Tibial nerve (tissue), 4 donors: Measurements from ENCODE around the gene SLC44A3. TPM values are rescaled to one million over a fixed set of nuclear protein-coding genes. Genes with fewer than 3 reads are reported as not detected.

Source experiments
- DNase-seq, 2 donors: peaks; one replicate each; pipeline ENCODE4 v3.0.0-alpha.2; 2019; ENCODE audit warnings: low spot score in 2 of 2
- H3K27ac ChIP-seq, 4 donors: fragments of 200-600 bp; sonication (generic) in 3 of 4; one replicate each; pipeline ENCODE4 v1.5.1; 2017 to 2019; ENCODE audit warnings: mild to moderate bottlenecking in 1 of 4
- H3K27me3 ChIP-seq, 2 donors: fragments of 200-600 bp; sonication (generic) in 1 of 2; one replicate each; pipeline versions ENCODE4 v1.5.1 to v1.6.0; 2017 to 2019
- H3K36me3 ChIP-seq, 3 donors: fragments of 200-600 bp; sonication (generic); one replicate each; pipeline ENCODE4 v1.5.1; 2018 to 2019
- H3K4me1 ChIP-seq, 4 donors: fragments of 200-600 bp; sonication (generic) in 3 of 4; one replicate each; pipeline ENCODE4 v1.5.1; 2017 to 2019
- H3K4me3 ChIP-seq, 4 donors: fragments of 200-600 bp; sonication (generic) in 3 of 4; one replicate each; pipeline ENCODE4 v1.5.1; 2017 to 2019; ENCODE audit warnings: mild to moderate bottlenecking in 1 of 4, moderate library complexity in 1 of 4
- H3K9me3 ChIP-seq, 4 donors: fragments of 200-600 bp; sonication (generic) in 3 of 4; one replicate each; pipeline ENCODE4 v1.5.1; 2017 to 2019
- CTCF ChIP-seq, 5 experiments: fragments of 200-600 bp in 3 of 5; fragments of 450-650 bp in 2 of 5; sonication (generic) in 3 of 5; IDR thresholded peaks; one replicate each; pipeline ENCODE4 v1.5.1; 2016 to 2019; ENCODE audit warnings: antibody characterized with exemption in 5 of 5, mild to moderate bottlenecking in 3 of 5, moderate library complexity in 2 of 5
- EP300 ChIP-seq, 2 donors: sonication (generic); formaldehyde crosslinking; IDR thresholded peaks; one replicate each; pipeline ENCODE4 v1.6.1; 2017; ENCODE audit warnings: antibody characterized with exemption in 2 of 2, mild to moderate bottlenecking in 1 of 2
- POLR2A ChIP-seq, 2 donors: fragments of 450-650 bp; IDR thresholded peaks; one replicate each; pipeline ENCODE4 v1.6.1; 2017; ENCODE audit warnings: antibody characterized with exemption in 2 of 2, mild to moderate bottlenecking in 2 of 2, moderate library complexity in 2 of 2
- WGBS, 2 donors: methylation state at CpG; one replicate each; pipeline ENCODE4 v1.1.5; 2018; 5-methylcytosine and 5-hydroxymethylcytosine counted together
- total RNA-seq, 4 donors: library from RNA; depleted of rRNA; stranded (reverse); fragments of >200 nt; gene quantifications; one replicate each; pipeline ENCODE4 v1.1.0, GENCODE V29; 2016

Gene SLC44A3
- total RNA-seq, 4 donors from 2014 or later: 1.6 to 8.1 (median 5.3) TPM

GRCh38 chr1:94909486-94909885 lies 89.3 kb downstream of the SLC44A3 start:
- WGBS, 2 donors: 75 to 83% methylated on average over 6 of the region's 6 CpGs
- Histone ChIP-seq H3K27ac (peak overlapping the region in 2 of 4 donors; percentile 8 to 16), H3K4me3 (no peak overlapping the region), H3K36me3 (peaks cover 0 to 19% (median 0%) of the 10 kb centered on the region in 3 donors), H3K9me3 (no peaks in the 10 kb centered on the region), H3K27me3 (no peaks in the 10 kb centered on the region), H3K4me1 (peaks cover 0 to 98% (median 39%) of the 10 kb centered on the region in 4 donors)
- TF ChIP-seq POLR2A (IDR thresholded peaks at IDR 0.05): no peak
- no peak for TF ChIP-seq CTCF (IDR thresholded peaks at IDR 0.05)
- no peak for DNase-seq

- H3K9me3 ChIP-seq: no peaks in the 10 kb centered on the region
- H3K27ac ChIP-seq: peak overlapping the region in 2 of 4 donors; percentile 20 to 76
- peaks cover 0 to 18% (median 0%) of the 10 kb centered on the region in 3 donors for H3K36me3 ChIP-seq
- no peak overlapping the region for H3K4me3 ChIP-seq
- 41 to 48% methylated on average over 9 of the region's 9 CpGs for WGBS, 2 donors
- H3K27me3 ChIP-seq: no peaks in the 10 kb centered on the region
- no peak for TF ChIP-seq POLR2A (IDR thresholded peaks at IDR 0.05)
- no peak for TF ChIP-seq EP300 (IDR thresholded peaks at IDR 0.05)
- TF ChIP-seq CTCF (IDR thresholded peaks at IDR 0.05): no peak
- DNase-seq: no peak
- peaks cover 0 to 98% (median 35%) of the 10 kb centered on the region in 4 donors for H3K4me1 ChIP-seq
These were observed 92.4 kb downstream of the SLC44A3 start for GRCh38 chr1:94912263-94913184.

GRCh38 chr1:94917251-94917650 lies 97.1 kb downstream of the SLC44A3 start:
- DNase-seq: no peak
- Histone ChIP-seq H3K9me3 (no peaks in the 10 kb centered on the region), H3K27ac (peak overlapping the region in 1 of 4 donors; percentile 60), H3K4me3 (no peak overlapping the region), H3K4me1 (peaks cover 0 to 100% (median 52%) of the 10 kb centered on the region in 4 donors), H3K27me3 (no peaks in the 10 kb centered on the region), H3K36me3 (no peaks in the 10 kb centered on the region)
- 59 to 68% methylated on average over 6 of the region's 6 CpGs for WGBS, 2 donors
- no peak for TF ChIP-seq POLR2A (IDR thresholded peaks at IDR 0.05)
- no peak for TF ChIP-seq CTCF (IDR thresholded peaks at IDR 0.05)
- no peak for TF ChIP-seq EP300 (IDR thresholded peaks at IDR 0.05)

GRCh38 chr1:94919241-94920030 lies 99.3 kb downstream of the SLC44A3 start:
- peak overlapping the region in 2 of 4 donors; percentile 8 to 21 for H3K4me3 ChIP-seq
- H3K27me3 ChIP-seq: no peaks in the 10 kb centered on the region
- TF ChIP-seq POLR2A (IDR thresholded peaks at IDR 0.05) (no peak), CTCF (IDR thresholded peaks at IDR 0.05) (no peak), EP300 (IDR thresholded peaks at IDR 0.05) (no peak)
- DNase-seq: no peak
- H3K27ac ChIP-seq: peak overlapping the region in 2 of 4 donors; percentile 99
- WGBS, 2 donors: 41 to 45% methylated on average over 4 of the region's 4 CpGs
- H3K4me1 ChIP-seq: peaks cover 0 to 100% (median 42%) of the 10 kb centered on the region in 4 donors
- no peaks in the 10 kb centered on the region for H3K36me3 ChIP-seq
- H3K9me3 ChIP-seq: no peaks in the 10 kb centered on the region
